GM12892 (cell line): ENCODE data around the gene LIMS2.

Experiments
- POLR2A ChIP-seq: IDR thresholded peaks from 2 replicates; pipeline ENCODE4 v1.6.1; 2011; ENCODE audit warnings: low read depth, low read length, control low read depth
- POLR2AphosphoS5 ChIP-seq: IDR thresholded peaks from 2 replicates; pipeline ENCODE4 v1.6.1; 2011; ENCODE audit warnings: low read depth, low read length, control low read depth
- TAF1 ChIP-seq: IDR thresholded peaks from 2 replicates; pipeline ENCODE4 v1.6.1; 2011; ENCODE audit warnings: low read depth, mild to moderate bottlenecking, control low read depth, low read length, borderline replicate concordance

GRCh38 chr2:127658641-127659407 lies 16.5 kb downstream of the LIMS2 start:
- TF ChIP-seq POLR2A: no peak
- TF ChIP-seq POLR2AphosphoS5: no peak
- no peak for TF ChIP-seq TAF1
